Testis (tissue), 3 donors: ENCODE measurements around the gene FASN. TPM values are rescaled to one million over a fixed set of nuclear protein-coding genes. Genes with fewer than 3 reads are reported as not detected.
"Not testable (repeated sequence)": the region's sequence is repeated elsewhere in the genome, so short reads cannot be mapped to it uniquely, and the experiment has no call there.

Experiments
- DNase-seq: peaks from one replicate; pipeline ENCODE4 v3.0.0-alpha.2; 2019
- H3K27ac ChIP-seq, 2 donors: fragments of 200-600 bp; sonication (generic); one replicate each; pipeline ENCODE4 v1.5.1; 2019
- H3K27me3 ChIP-seq: fragments of 200-600 bp; sonication (generic); one replicate; pipeline ENCODE4 v1.5.1; 2019
- H3K36me3 ChIP-seq: fragments of 200-600 bp; sonication (generic); one replicate; pipeline ENCODE4 v1.5.1; 2017; ENCODE audit warnings: low read depth; ENCODE audit errors: missing control alignments
- H3K4me1 ChIP-seq: fragments of 200-600 bp; sonication (generic); one replicate; pipeline ENCODE4 v1.5.1; 2019
- H3K4me3 ChIP-seq, 2 donors: fragments of 200-600 bp; sonication (generic); one replicate each; pipeline ENCODE4 v1.5.1; 2017 to 2019
- H3K9me3 ChIP-seq: fragments of 200-600 bp; sonication (generic); one replicate; pipeline ENCODE4 v1.5.1; 2017
- CTCF ChIP-seq, 3 experiments: fragments of 450-650 bp in 2 of 3; fragments of 200-600 bp in 1 of 3; sonication (generic) in 1 of 3; IDR thresholded peaks; one replicate each; pipeline ENCODE4 v1.5.1; 2016 to 2019; ENCODE audit warnings: antibody characterized with exemption in 3 of 3, mild to moderate bottlenecking in 2 of 3, moderate library complexity in 1 of 3
- POLR2A ChIP-seq: fragments of 450-650 bp; IDR thresholded peaks from one replicate; pipeline ENCODE4 v1.6.1; 2017; ENCODE audit warnings: antibody characterized with exemption, mild to moderate bottlenecking, moderate library complexity
- WGBS, 2 donors: methylation state at CpG; one replicate each; pipeline ENCODE4 v1.1.5; 2018; 5-methylcytosine and 5-hydroxymethylcytosine counted together
- intact Hi-C: fragments of 100-400 bp; cut with DNase I; formaldehyde crosslinking; loops from one replicate; pipeline ENCODE4 v1.15.1; 2023; ENCODE audit warnings: low total_unique reads
- polyA plus RNA-seq: library from polyadenylated mRNA; stranded (reverse); fragments of 350-450 nt; fragmentation: Illumina TruSeq; extraction: RNeasy Lipid Tissue Mini Kit (QIAGEN cat#74804); gene quantifications from one replicate; pipeline ENCODE4 v1.2.3, GENCODE V29; 2014; ENCODE audit warnings: low read depth, low replicate concordance; ENCODE audit not compliant: insufficient read depth
- total RNA-seq, 2 donors: library from RNA; depleted of rRNA; stranded (reverse); fragments of >200 nt; gene quantifications; one replicate each; pipeline ENCODE4 v1.2.3, GENCODE V29; 2016

The FASN gene
- total and polyA plus RNA-seq, 3 donors from 2014 or later: 47.6 to 93.0 (median 76.2) TPM

- H3K27me3 ChIP-seq: no peaks in the 10 kb centered on the region
- intact Hi-C loops: no loop called here
- no peaks in the 10 kb centered on the region for H3K36me3 ChIP-seq
- no peak overlapping the region for H3K4me3 ChIP-seq
- H3K4me1 ChIP-seq: no peaks in the 10 kb centered on the region
- no peak overlapping the region for H3K27ac ChIP-seq
- WGBS, 2 donors: 92 to 96% methylated on average over 28 of the region's 28 CpGs
- no peak for DNase-seq
- no peaks in the 10 kb centered on the region for H3K9me3 ChIP-seq
- TF ChIP-seq POLR2A (no peak), CTCF (IDR thresholded peaks at IDR 0.05) (no peak)
These were observed 40.5 kb upstream of the FASN start for GRCh38 chr17:82138511-82138992.

- no peaks in the 10 kb centered on the region for H3K36me3 ChIP-seq
- intact Hi-C loops: no loop called here
- no peaks in the 10 kb centered on the region for H3K9me3 ChIP-seq
- no peaks in the 10 kb centered on the region for H3K27me3 ChIP-seq
- no peak overlapping the region for H3K4me3 ChIP-seq
- peak; percentile 71 for DNase-seq
- TF ChIP-seq CTCF (IDR thresholded peaks at IDR 0.05): no peak
- no peak for TF ChIP-seq POLR2A
- WGBS, 2 donors: 51 to 54% methylated on average over 11 of the region's 11 CpGs
- no peaks in the 10 kb centered on the region for H3K4me1 ChIP-seq
- H3K27ac ChIP-seq: peak overlapping the region; percentile 58 to 88
These were observed 36.1 kb upstream of the FASN start for GRCh38 chr17:82134101-82134500.

- 62 to 77% methylated on average over 8 of the region's 8 CpGs for WGBS, 2 donors
- H3K4me1 ChIP-seq, H3K9me3 ChIP-seq, H3K27me3 ChIP-seq, H3K4me3 ChIP-seq, H3K36me3 ChIP-seq, intact Hi-C loops: not testable (repeated sequence)
- H3K27ac ChIP-seq: peak overlapping the region in 1 of 2 donors; percentile 88
- DNase-seq: peak; percentile 49
These were observed 35.3 kb upstream of the FASN start for GRCh38 chr17:82133166-82133953.

GRCh38 chr17:82129095-82129494 lies 31.1 kb upstream of the FASN start:
- intact Hi-C loops: no loop called here
- H3K27ac ChIP-seq: no peak overlapping the region
- H3K4me3 ChIP-seq: no peak overlapping the region
- no peaks in the 10 kb centered on the region for H3K4me1 ChIP-seq
- no peaks in the 10 kb centered on the region for H3K9me3 ChIP-seq
- WGBS, 2 donors: 87 to 93% methylated on average over 4 of the region's 4 CpGs
- no peaks in the 10 kb centered on the region for H3K36me3 ChIP-seq
- TF ChIP-seq POLR2A (no peak), CTCF (IDR thresholded peaks at IDR 0.05) (no peak)
- no peaks in the 10 kb centered on the region for H3K27me3 ChIP-seq
- no peak for DNase-seq

- Histone ChIP-seq H3K27ac (no peak overlapping the region), H3K9me3 (no peaks in the 10 kb centered on the region), H3K27me3 (no peaks in the 10 kb centered on the region), H3K36me3 (no peaks in the 10 kb centered on the region), H3K4me1 (no peaks in the 10 kb centered on the region), H3K4me3 (no peak overlapping the region)
- TF ChIP-seq POLR2A (no peak), CTCF (IDR thresholded peaks at IDR 0.05) (no peak)
- 87 to 90% methylated on average over 14 to 15 of the region's 15 CpGs for WGBS, 2 donors
- intact Hi-C loops: no loop called here
- DNase-seq: no peak
These were observed 30.3 kb upstream of the FASN start for GRCh38 chr17:82128287-82128686.
